BE2C (cell line): ENCODE measurements around the gene C1orf167. TPM values are rescaled to one million over a fixed set of nuclear protein-coding genes. Genes with fewer than 3 reads are reported as not detected.

Source experiments
- DNase-seq: peaks from one replicate; pipeline ENCODE4 v3.0.0-alpha.2; 2020
- H3K27me3 ChIP-seq: fragments of 250-450 bp; sonication (Bioruptor Pico); 2 replicates; pipeline ENCODE4 v1.5.1; 2020; ENCODE audit warnings: mild to moderate bottlenecking
- H3K36me3 ChIP-seq: fragments of 250-450 bp; sonication (Bioruptor Pico); 2 replicates; pipeline ENCODE4 v1.5.1; 2020; ENCODE audit warnings: mild to moderate bottlenecking
- H3K4me1 ChIP-seq: fragments of 250-450 bp; sonication (Bioruptor Pico); 2 replicates; pipeline ENCODE4 v1.5.1; 2020
- H3K4me3 ChIP-seq: 2 replicates; pipeline ENCODE4 v1.5.1; 2011; ENCODE audit warnings: low read depth, low read length
- H3K9me3 ChIP-seq: fragments of 250-450 bp; sonication (Bioruptor Pico); 2 replicates; pipeline ENCODE4 v1.5.1; 2020
- polyA plus RNA-seq: library from polyadenylated mRNA; unstranded; fragments of >200 nt; gene quantifications from one replicate; pipeline ENCODE4 v1.2.1, GENCODE V29; 2012; ENCODE audit warnings: low read depth, missing spikeins; ENCODE audit not compliant: insufficient read length, insufficient read depth
- TF ChIP-seq, protein P1 (sequence below): IDR thresholded peaks from 2 replicates; pipeline ENCODE4 v1.5.1; 2012; ENCODE audit warnings: mild to moderate bottlenecking, low read depth, low read length

The C1orf167 gene, protein sequence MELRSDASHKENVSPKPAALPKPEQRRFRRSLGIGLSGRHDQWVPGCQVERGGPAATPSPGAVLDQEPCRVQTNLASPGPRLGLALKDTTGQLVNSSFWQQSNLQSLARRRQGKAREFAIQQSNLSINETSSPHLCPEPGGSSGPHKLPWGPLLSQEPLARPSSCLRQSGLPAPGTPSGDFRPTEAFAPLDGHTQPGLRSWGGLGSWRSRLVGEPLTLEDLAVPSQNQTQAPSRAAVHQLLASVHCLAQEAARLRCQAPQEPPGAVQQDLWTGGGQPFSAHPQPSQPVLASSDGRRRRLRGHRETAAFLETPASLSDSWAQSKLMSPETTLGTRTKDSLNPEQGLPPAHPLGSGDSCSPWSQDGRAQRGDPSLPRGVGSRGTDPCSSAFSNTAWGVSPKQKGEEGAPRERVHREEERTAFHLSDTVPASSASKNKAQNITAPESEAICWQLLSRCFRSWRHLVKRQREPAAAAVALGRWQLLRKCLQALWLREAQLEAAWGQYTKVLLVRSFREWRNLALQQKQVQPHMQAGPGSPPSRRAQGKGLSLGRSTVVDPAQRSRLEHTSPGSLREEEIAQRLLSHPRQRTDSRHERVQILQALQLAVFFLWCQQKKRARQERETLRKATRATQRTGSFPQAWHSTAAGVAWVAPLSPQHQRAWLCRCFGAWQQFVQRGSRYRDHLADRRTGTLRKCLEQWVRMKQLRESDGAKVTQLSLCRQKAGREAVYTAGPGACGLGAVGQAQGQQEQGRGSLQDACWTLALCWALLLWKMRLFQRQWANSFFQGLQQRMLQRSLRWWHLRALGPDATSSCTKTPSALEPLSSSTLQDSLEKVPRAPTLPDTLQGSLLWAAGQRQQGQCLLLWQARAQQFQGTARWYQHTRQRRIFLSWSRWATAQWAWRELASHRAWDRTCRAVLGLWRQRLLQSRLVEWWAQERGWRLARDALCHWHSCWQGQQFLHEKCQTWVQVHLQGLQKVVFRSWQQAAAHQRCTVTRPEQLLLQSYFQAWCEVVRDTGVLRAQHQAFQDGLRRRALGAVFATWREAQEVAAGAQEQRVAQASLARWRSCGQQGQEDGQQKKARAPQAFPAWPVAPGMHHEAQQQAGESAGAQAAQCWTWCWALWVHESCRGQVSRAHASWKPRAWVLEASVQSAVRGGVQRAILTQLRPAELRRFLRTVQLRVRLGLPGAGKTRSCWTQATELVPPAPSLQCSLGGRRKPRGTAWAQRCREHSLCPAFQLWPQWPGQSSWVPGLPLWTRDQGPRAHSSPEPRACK (N-terminal part only)
- polyA plus RNA-seq = 2.3 TPM

DNA sequence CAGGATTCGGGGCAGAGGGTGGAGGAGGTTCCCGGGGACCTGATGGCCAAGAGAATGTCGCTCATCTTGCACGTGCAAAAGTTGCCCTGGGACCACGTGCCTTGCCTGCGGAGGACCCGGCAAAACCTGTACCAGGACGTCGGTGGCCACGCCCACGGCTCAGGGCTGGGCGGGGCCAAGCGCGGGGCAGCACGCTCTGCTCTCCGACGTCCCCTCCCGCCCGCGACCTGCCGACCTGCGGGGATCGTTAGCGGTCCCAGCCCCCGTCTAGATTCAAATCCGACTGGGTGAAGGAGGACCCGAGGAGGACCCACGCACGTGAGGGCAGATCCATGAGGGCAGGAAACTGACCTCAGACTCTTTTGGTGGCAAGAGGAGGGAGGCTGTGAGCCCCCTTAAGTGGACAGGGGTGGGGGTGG lies at the start of gene C1orf167:
Gene C1orf167 (plus strand): TSS at position 206 of the 419 bp plus-strand sequence. CDS start 2,208 bp downstream, outside the sequence.
- no peaks in the 10 kb centered on the region for H3K9me3 ChIP-seq
- no peaks in the 10 kb centered on the region for H3K36me3 ChIP-seq
- H3K4me1 ChIP-seq = no peaks in the 10 kb centered on the region
- TF ChIP-seq, protein P1, sequence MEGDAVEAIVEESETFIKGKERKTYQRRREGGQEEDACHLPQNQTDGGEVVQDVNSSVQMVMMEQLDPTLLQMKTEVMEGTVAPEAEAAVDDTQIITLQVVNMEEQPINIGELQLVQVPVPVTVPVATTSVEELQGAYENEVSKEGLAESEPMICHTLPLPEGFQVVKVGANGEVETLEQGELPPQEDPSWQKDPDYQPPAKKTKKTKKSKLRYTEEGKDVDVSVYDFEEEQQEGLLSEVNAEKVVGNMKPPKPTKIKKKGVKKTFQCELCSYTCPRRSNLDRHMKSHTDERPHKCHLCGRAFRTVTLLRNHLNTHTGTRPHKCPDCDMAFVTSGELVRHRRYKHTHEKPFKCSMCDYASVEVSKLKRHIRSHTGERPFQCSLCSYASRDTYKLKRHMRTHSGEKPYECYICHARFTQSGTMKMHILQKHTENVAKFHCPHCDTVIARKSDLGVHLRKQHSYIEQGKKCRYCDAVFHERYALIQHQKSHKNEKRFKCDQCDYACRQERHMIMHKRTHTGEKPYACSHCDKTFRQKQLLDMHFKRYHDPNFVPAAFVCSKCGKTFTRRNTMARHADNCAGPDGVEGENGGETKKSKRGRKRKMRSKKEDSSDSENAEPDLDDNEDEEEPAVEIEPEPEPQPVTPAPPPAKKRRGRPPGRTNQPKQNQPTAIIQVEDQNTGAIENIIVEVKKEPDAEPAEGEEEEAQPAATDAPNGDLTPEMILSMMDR = no peak
- H3K27me3 ChIP-seq = no peaks in the 10 kb centered on the region
- DNase-seq = peak; percentile 19
- no peak within 1 kb of the TSS for H3K4me3 ChIP-seq

DNA sequence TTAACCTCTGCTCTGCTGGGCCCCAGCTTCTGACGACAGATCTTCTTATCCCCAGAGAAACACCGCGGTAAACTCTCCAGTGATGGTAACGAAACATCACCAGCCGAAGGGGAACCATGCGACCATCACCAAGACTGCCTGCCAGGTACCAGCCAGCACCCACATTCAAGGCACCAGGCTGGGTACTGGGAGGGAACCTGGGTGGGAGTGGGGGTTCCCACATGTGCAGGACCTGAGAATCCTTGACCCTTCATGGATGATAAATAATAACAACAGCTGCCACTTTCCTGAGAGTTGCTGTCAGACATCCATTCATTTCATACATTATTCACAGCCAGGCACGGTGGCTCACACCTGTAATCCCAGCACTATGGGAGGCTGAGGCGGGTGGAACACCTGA lies 49.7 kb upstream of the C1orf167 start:
- Histone ChIP-seq H3K4me3 (no peak overlapping the region), H3K4me1 (peaks cover 7% of the 10 kb centered on the region; the same call in 1 of the 2 replicates), H3K36me3 (no peaks in the 10 kb centered on the region), H3K9me3 (no peaks in the 10 kb centered on the region), H3K27me3 (no peaks in the 10 kb centered on the region)
- TF ChIP-seq, protein P1 = no peak
- no peak for DNase-seq

DNA sequence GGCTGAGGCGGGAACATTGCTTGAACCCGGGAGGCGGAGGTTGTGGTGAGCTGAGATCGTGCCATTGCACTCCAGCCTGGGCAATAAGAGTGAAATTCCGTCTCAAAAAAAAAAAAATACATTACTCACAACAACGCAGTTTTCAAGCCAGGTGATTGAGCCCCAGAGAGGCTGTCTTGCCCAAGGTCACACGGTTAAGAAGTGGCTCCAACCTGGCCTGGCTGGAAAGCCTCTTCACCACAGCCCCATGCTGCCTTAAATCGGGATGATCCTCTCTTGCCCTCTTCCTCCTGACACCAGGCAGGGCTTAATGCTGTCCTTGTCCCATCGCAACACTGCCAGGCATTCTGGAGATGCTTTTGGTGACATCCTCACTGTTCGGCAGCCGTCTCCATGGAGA lies 48.9 kb upstream of the C1orf167 start:
- H3K4me1 ChIP-seq = no peaks in the 10 kb centered on the region
- H3K9me3 ChIP-seq = no peaks in the 10 kb centered on the region
- H3K27me3 ChIP-seq = no peaks in the 10 kb centered on the region

DNA sequence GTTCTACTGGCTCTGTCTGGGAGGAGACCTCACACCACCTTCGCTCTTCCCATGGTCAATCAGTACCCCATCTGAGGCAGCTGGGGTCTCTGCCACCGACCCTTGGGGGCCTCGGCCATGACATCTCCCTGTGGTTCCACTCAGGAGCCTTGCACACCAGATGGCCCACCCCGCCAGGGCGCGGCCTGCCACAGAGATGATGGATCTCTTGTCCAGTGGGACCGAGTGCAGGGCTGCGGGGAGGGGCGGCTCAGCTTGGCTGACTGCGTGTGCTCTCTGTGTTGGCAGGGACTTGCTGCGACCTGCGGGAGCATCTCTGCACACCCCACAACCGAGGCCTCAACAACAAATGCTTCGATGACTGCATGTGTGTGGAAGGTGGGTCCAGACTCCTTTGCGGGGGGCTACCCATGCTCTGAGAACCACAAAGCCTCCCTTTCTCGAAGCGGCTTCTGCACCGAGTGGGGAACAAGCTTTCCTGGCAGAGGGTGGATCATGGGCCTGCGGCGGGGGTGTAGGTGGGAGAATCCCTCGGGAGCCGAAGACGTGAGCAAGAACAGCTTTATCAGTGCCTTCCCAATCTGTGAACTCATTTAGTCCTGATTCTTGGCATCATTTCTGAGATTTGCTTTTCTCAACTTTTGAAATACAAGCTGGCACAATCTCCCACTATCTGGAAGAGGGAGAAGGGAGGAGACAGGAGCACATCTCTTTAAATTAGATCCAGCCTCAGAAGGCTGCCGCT lies 47.0 kb upstream of the C1orf167 start:
- Histone ChIP-seq H3K27me3 (no peaks in the 10 kb centered on the region), H3K4me1 (no peaks in the 10 kb centered on the region), H3K4me3 (no peak overlapping the region), H3K9me3 (no peaks in the 10 kb centered on the region), H3K36me3 (no peaks in the 10 kb centered on the region)
- peak; percentile 31 for DNase-seq
- TF ChIP-seq, protein P1 = no peak

More for the DNA sequence above, 48.9 kb upstream of the C1orf167 start:
- DNase-seq = no peak
- TF ChIP-seq, protein P1 = no peak
- Histone ChIP-seq H3K4me3 (no peak overlapping the region), H3K36me3 (no peaks in the 10 kb centered on the region)

DNA sequence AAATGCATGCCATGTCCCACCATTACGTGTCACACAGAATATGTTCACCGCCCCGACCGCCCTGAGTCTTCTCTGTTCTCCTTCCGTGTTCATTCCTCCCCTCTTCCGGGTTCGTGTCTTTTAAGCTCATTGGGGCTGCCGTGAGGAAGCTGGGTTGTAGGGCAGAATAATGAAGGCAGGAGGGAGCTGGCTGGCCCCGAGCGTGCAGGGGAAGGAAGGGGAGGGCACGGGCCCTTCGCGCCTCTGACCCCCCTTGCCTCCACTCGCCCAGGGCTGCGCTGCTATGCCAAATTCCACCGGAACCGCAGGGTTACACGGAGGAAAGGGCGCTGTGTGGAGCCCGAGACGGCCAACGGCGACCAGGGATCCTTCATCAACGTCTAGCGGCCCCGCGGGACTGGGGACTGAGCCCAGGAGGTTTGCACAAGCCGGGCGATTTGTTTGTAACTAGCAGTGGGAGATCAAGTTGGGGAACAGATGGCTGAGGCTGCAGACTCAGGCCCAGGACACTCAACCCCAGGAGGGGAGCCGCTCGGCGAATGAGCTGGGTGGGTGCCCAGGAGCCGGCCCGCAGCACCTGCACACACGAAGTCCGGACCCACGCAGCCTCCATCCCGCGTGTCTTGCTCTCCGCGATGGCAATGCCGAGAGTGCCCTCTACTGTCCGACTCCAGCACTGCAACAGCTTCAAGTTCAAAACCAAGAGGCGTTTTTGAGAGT lies 42.5 kb upstream of the C1orf167 start:
- H3K36me3 ChIP-seq = no peaks in the 10 kb centered on the region
- TF ChIP-seq, protein P1 = peak; percentile 85
- no peaks in the 10 kb centered on the region for H3K4me1 ChIP-seq
- peak; percentile 55 for DNase-seq
- H3K4me3 ChIP-seq = peak overlapping the region; percentile 45
- H3K27me3 ChIP-seq = no peaks in the 10 kb centered on the region
- H3K9me3 ChIP-seq = no peaks in the 10 kb centered on the region
